ENCODE results near the gene RALGPS1.

DNA sequence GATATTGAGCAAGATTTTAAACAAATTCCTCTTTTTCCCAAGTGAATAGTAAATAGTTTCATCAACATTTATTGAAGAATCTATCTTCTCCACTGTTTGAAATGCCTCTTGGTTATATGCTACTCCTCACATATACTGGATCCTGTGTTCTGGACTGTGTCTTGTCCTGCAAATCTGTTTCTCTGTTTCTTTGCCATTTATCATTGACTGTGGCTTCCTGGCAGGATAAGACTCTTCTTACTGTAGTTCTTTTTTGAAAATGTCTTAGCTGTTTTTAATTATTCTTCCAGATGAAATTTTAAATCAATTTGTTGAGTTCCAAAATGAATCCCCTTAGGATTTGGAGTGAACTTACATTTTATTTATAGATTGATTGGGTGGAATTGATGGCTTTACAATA is 27.8 kb downstream of the RALGPS1 start:
- TF ChIP-seq, protein P1, sequence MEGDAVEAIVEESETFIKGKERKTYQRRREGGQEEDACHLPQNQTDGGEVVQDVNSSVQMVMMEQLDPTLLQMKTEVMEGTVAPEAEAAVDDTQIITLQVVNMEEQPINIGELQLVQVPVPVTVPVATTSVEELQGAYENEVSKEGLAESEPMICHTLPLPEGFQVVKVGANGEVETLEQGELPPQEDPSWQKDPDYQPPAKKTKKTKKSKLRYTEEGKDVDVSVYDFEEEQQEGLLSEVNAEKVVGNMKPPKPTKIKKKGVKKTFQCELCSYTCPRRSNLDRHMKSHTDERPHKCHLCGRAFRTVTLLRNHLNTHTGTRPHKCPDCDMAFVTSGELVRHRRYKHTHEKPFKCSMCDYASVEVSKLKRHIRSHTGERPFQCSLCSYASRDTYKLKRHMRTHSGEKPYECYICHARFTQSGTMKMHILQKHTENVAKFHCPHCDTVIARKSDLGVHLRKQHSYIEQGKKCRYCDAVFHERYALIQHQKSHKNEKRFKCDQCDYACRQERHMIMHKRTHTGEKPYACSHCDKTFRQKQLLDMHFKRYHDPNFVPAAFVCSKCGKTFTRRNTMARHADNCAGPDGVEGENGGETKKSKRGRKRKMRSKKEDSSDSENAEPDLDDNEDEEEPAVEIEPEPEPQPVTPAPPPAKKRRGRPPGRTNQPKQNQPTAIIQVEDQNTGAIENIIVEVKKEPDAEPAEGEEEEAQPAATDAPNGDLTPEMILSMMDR (IDR thresholded peaks at IDR 0.05; ENCODE audit: low read depth, low read length, poor library complexity, severe bottlenecking): no peak
- no peak for TF ChIP-seq EZH2phosphoT487 (IDR thresholded peaks at IDR 0.05; ENCODE audit: borderline replicate concordance, low read length)

All from DOHH2 (cell line).